Panc1 (cell line): ENCODE data around the gene PTEN.

Source experiments
- POLR2AphosphoS5 ChIP-seq: IDR thresholded peaks from 2 replicates; pipeline ENCODE4 v1.6.1; 2012; ENCODE audit warnings: mild to moderate bottlenecking, low read depth, low read length, moderate library complexity
- TF ChIP-seq, protein P1 (sequence below): fragments of 450-650 bp; IDR thresholded peaks from 2 replicates; pipeline ENCODE4 v1.5.1; 2017; ENCODE audit warnings: mild to moderate bottlenecking
- TF ChIP-seq, protein P2 (sequence below), 2 experiments: IDR thresholded peaks; 2 replicates each; pipeline ENCODE4 v1.6.1; 2011 to 2012; ENCODE audit warnings: low read depth in 2 of 2, control low read depth in 1 of 2, low read length in 1 of 2, mild to moderate bottlenecking in 1 of 2, moderate library complexity in 1 of 2; ENCODE audit not compliant: insufficient read depth in 1 of 2

DNA sequence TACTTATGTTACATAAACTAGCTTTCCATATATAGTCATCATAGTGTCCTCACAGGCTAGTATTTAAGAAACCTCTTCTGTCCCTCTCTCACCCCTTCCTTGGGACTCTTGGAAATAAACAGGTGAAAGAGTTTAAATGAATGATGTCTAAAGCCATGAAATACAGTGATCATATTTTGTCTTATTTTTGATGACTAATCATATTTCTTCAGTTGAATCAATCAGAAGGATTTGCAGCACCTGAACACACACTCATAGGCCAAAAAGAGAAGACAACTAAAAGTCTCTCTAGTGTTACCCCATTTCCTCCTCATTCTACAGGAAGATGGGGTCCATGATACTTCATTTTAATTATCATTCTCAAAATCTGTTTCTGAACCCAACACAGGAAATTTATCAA is 36.8 kb upstream of the PTEN start:
- TF ChIP-seq, protein P1, sequence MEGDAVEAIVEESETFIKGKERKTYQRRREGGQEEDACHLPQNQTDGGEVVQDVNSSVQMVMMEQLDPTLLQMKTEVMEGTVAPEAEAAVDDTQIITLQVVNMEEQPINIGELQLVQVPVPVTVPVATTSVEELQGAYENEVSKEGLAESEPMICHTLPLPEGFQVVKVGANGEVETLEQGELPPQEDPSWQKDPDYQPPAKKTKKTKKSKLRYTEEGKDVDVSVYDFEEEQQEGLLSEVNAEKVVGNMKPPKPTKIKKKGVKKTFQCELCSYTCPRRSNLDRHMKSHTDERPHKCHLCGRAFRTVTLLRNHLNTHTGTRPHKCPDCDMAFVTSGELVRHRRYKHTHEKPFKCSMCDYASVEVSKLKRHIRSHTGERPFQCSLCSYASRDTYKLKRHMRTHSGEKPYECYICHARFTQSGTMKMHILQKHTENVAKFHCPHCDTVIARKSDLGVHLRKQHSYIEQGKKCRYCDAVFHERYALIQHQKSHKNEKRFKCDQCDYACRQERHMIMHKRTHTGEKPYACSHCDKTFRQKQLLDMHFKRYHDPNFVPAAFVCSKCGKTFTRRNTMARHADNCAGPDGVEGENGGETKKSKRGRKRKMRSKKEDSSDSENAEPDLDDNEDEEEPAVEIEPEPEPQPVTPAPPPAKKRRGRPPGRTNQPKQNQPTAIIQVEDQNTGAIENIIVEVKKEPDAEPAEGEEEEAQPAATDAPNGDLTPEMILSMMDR = no peak
- TF ChIP-seq POLR2AphosphoS5 = no peak
- TF ChIP-seq, protein P2, sequence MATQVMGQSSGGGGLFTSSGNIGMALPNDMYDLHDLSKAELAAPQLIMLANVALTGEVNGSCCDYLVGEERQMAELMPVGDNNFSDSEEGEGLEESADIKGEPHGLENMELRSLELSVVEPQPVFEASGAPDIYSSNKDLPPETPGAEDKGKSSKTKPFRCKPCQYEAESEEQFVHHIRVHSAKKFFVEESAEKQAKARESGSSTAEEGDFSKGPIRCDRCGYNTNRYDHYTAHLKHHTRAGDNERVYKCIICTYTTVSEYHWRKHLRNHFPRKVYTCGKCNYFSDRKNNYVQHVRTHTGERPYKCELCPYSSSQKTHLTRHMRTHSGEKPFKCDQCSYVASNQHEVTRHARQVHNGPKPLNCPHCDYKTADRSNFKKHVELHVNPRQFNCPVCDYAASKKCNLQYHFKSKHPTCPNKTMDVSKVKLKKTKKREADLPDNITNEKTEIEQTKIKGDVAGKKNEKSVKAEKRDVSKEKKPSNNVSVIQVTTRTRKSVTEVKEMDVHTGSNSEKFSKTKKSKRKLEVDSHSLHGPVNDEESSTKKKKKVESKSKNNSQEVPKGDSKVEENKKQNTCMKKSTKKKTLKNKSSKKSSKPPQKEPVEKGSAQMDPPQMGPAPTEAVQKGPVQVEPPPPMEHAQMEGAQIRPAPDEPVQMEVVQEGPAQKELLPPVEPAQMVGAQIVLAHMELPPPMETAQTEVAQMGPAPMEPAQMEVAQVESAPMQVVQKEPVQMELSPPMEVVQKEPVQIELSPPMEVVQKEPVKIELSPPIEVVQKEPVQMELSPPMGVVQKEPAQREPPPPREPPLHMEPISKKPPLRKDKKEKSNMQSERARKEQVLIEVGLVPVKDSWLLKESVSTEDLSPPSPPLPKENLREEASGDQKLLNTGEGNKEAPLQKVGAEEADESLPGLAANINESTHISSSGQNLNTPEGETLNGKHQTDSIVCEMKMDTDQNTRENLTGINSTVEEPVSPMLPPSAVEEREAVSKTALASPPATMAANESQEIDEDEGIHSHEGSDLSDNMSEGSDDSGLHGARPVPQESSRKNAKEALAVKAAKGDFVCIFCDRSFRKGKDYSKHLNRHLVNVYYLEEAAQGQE (IDR thresholded peaks at IDR 0.05; ENCODE audit: insufficient read depth in 1 of 2, low read depth in 2 of 2, low read length in 1 of 2) = no peak
